ENCODE data around the gene BDNF. TPM values are rescaled to one million over a fixed set of nuclear protein-coding genes. Genes with fewer than 3 reads are reported as not detected.

Gene BDNF
- total and polyA plus RNA-seq, 4 donors = 0.03 to 0.28 (median 0.07) TPM

- no peaks in the 10 kb centered on the region for H3K9me3 ChIP-seq (ENCODE audit: control insufficient read depth in 4 of 4, low read length in 3 of 4)
- H3K4me1 ChIP-seq (ENCODE audit: control insufficient read depth in 4 of 4, insufficient read depth in 4 of 4, low read length in 3 of 4) = peaks cover 11 to 31% (median 27%) of the 10 kb centered on the region in 4 donors
- H3K27me3 ChIP-seq (ENCODE audit: control insufficient read depth in 4 of 4, insufficient read depth in 4 of 4, low read length in 3 of 4) = peaks cover 0 to 12% (median 5%) of the 10 kb centered on the region in 4 donors
- no peak overlapping the region for H3K4me3 ChIP-seq (ENCODE audit: low read depth in 1 of 3, low read length in 3 of 3)
- TF ChIP-seq SP1 (IDR thresholded peaks at IDR 0.05) = no peak
- no peak for DNase-seq (ENCODE audit: low spot score)
- no peak overlapping the region for H3K27ac ChIP-seq (ENCODE audit: low read depth in 1 of 2, low read length in 2 of 2)
- H3K9ac ChIP-seq (ENCODE audit: low read depth in 1 of 2, low read length in 2 of 2) = no peak overlapping the region
- WGBS = 52% methylated on average over 8 of the region's 8 CpGs
- no peaks in the 10 kb centered on the region for H3K36me3 ChIP-seq (ENCODE audit: control insufficient read depth in 4 of 4, insufficient read depth in 3 of 4, low read depth in 1 of 4, low read length in 3 of 4)
Measured at GRCh38 chr11:27696961-27697360, 3.3 kb downstream of the BDNF start.

- H3K27ac ChIP-seq (ENCODE audit: low read depth in 1 of 2, low read length in 2 of 2) = no peak overlapping the region
- H3K27me3 ChIP-seq (ENCODE audit: control insufficient read depth in 4 of 4, insufficient read depth in 4 of 4, low read length in 3 of 4) = peaks cover 0 to 12% (median 5%) of the 10 kb centered on the region in 4 donors
Measured at GRCh38 chr11:27696115-27696514, 4.1 kb downstream of the BDNF start.

More at GRCh38 chr11:27696115-27696514, 4.1 kb downstream of the BDNF start:
- Histone ChIP-seq H3K36me3 (ENCODE audit: control insufficient read depth in 4 of 4, insufficient read depth in 3 of 4, low read depth in 1 of 4, low read length in 3 of 4) (no peaks in the 10 kb centered on the region), H3K9ac (ENCODE audit: low read depth in 1 of 2, low read length in 2 of 2) (no peak overlapping the region), H3K4me3 (ENCODE audit: low read depth in 1 of 3, low read length in 3 of 3) (no peak overlapping the region), H3K4me1 (ENCODE audit: control insufficient read depth in 4 of 4, insufficient read depth in 4 of 4, low read length in 3 of 4) (peaks cover 6 to 24% (median 21%) of the 10 kb centered on the region in 4 donors), H3K9me3 (ENCODE audit: control insufficient read depth in 4 of 4, low read length in 3 of 4) (no peaks in the 10 kb centered on the region)
- DNase-seq (ENCODE audit: low spot score) = no peak
- TF ChIP-seq ATF3 (IDR thresholded peaks at IDR 0.05) (no peak), JUND (IDR thresholded peaks at IDR 0.05) (no peak), FOXA1 (IDR thresholded peaks at IDR 0.05) (no peak), YY1 (IDR thresholded peaks at IDR 0.05) (no peak), REST (IDR thresholded peaks at IDR 0.05) (no peak), EGR1 (IDR thresholded peaks at IDR 0.05; ENCODE audit: low read depth in 2 of 2) (no peak), RAD21 (IDR thresholded peaks at IDR 0.05) (no peak), ZBTB33 (IDR thresholded peaks at IDR 0.05) (no peak), SP1 (IDR thresholded peaks at IDR 0.05) (no peak)
- 75% methylated on average over 3 of the region's 3 CpGs for WGBS

Data from liver (tissue), 9 donors.